Loucy (cell line): Measurements from ENCODE around the gene CCND1.
"Not testable (repeated sequence)": the region's sequence is repeated elsewhere in the genome, so short reads cannot be mapped to it uniquely, and the experiment has no call there.

Experiments used
- EZH2phosphoT487 ChIP-seq: fragments of 200-600 bp; IDR thresholded peaks from 2 replicates; pipeline ENCODE4 v1.6.1; 2018; ENCODE audit warnings: antibody characterized with exemption, mild to moderate bottlenecking, moderate library complexity, borderline replicate concordance
- TF ChIP-seq, protein P1 (sequence below): fragments of 200-600 bp; sonication (generic); conservative IDR thresholded peaks from 2 replicates; pipeline ENCODE4 v1.5.1; 2014; ENCODE audit warnings: mild to moderate bottlenecking, antibody characterized with exemption, low read length

DNA sequence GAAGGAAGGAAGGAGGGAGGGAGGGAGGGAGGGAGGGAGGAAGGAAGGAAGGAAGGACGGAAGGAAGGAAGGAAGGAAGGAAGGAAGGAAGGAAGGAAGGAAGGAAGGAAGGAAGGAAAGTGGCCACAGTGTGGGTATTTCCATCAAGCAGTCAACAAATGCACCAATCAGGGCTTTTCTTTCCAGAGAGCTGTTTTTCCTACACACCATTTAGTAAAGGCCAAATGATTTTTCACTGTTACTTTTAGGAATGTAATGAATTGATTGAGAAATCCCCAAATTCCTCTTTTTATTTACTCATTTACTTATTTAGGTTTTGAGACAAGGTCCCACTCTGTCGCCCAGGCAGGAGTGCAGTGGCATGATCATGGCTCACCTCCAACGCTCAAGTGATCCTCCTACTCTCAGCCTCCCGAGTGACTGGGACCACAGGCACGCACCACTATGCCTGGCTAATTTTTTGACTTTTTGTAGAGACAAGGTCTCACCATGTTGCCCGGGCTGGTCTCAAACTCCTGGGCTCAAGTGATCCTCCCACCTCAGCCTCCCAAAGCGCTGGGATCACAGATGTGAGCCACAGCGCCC lies 18.8 kb upstream of the CCND1 start:
- TF ChIP-seq, protein P1, sequence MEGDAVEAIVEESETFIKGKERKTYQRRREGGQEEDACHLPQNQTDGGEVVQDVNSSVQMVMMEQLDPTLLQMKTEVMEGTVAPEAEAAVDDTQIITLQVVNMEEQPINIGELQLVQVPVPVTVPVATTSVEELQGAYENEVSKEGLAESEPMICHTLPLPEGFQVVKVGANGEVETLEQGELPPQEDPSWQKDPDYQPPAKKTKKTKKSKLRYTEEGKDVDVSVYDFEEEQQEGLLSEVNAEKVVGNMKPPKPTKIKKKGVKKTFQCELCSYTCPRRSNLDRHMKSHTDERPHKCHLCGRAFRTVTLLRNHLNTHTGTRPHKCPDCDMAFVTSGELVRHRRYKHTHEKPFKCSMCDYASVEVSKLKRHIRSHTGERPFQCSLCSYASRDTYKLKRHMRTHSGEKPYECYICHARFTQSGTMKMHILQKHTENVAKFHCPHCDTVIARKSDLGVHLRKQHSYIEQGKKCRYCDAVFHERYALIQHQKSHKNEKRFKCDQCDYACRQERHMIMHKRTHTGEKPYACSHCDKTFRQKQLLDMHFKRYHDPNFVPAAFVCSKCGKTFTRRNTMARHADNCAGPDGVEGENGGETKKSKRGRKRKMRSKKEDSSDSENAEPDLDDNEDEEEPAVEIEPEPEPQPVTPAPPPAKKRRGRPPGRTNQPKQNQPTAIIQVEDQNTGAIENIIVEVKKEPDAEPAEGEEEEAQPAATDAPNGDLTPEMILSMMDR, result not testable (repeated sequence)
- not testable (repeated sequence) for TF ChIP-seq EZH2phosphoT487
